ENCODE results near the gene VAV2. TPM values are rescaled to one million over a fixed set of nuclear protein-coding genes. Genes with fewer than 3 reads are reported as not detected.

Gene VAV2
- total RNA-seq, 1 donor from 2014 or later = 24.4 TPM

DNA sequence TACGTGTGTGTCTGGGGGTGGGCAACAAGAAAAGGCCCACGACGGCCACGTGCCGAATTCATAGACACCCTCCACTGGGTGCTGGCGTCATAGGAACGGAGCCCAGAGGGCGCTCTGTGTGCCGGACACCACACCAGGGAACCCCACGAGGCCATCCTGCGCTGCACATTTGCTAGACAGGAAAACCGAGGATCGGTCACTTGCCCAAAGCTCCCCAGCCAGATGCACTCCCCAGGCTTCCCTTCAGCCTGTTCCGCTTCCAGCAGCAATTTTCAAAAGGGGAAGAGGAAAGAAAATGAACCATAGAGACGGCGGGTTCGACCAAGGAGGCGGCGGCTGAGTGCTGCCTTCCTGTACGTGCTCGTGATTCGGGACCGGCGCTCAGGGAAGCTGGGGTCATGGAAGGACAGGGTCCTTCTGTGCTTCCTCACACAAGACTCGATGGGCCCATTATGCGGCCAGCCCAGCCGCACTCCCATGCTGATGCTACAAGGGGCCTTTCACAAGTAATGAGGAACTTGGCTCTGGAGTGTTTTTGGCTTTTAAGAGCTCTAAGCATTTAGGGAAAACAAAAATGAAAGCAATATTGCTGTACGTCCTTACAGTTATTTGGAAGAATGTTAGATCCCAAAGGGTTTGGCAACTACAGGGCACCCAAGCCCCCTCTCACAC, 129.4 kb downstream of the VAV2 start:
- H3K4me3 Mint-ChIP-seq (ENCODE audit: unreplicated experiment) = no peak overlapping the region
- H3K36me3 Mint-ChIP-seq (ENCODE audit: unreplicated experiment) = peaks cover 10% of the 10 kb centered on the region
- no peak overlapping the region for H3K27ac Mint-ChIP-seq (ENCODE audit: unreplicated experiment)
- no peaks in the 10 kb centered on the region for H3K27me3 Mint-ChIP-seq (ENCODE audit: unreplicated experiment)
- peaks cover 26% of the 10 kb centered on the region for H3K4me1 Mint-ChIP-seq (ENCODE audit: unreplicated experiment)
- no peak for DNase-seq (ENCODE audit: extremely low spot score, unreplicated experiment)
- H3K9me3 Mint-ChIP-seq (ENCODE audit: unreplicated experiment) = peaks cover 6% of the 10 kb centered on the region
- TF ChIP-seq, protein P1, sequence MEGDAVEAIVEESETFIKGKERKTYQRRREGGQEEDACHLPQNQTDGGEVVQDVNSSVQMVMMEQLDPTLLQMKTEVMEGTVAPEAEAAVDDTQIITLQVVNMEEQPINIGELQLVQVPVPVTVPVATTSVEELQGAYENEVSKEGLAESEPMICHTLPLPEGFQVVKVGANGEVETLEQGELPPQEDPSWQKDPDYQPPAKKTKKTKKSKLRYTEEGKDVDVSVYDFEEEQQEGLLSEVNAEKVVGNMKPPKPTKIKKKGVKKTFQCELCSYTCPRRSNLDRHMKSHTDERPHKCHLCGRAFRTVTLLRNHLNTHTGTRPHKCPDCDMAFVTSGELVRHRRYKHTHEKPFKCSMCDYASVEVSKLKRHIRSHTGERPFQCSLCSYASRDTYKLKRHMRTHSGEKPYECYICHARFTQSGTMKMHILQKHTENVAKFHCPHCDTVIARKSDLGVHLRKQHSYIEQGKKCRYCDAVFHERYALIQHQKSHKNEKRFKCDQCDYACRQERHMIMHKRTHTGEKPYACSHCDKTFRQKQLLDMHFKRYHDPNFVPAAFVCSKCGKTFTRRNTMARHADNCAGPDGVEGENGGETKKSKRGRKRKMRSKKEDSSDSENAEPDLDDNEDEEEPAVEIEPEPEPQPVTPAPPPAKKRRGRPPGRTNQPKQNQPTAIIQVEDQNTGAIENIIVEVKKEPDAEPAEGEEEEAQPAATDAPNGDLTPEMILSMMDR (IDR thresholded peaks at IDR 0.05) = no peak

DNA sequence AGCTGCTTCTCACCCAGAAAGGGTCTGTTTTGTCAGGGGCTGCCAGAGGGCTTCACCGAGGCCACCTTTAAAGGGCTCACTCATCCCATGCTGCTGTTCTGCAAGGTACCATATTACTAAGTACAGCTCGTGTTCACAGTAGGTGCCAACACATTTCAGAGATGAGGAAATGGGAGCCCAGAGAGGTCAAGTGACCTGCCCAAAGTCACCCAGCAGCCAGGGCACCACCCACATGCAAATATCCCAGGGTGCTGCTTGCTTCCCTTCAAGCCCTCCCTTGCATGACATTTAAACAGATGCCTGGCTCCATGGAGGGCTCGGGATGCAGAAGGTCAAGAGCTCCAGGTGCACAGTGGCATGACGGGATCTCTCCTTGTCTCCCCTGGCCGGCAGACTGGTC, 130.4 kb downstream of the VAV2 start:
- TF ChIP-seq, protein P1 (IDR thresholded peaks at IDR 0.05) = no peak
- DNase-seq (ENCODE audit: extremely low spot score, unreplicated experiment) = no peak
- Mint-ChIP-seq H3K9me3 (ENCODE audit: unreplicated experiment) (peaks cover 6% of the 10 kb centered on the region), H3K4me3 (ENCODE audit: unreplicated experiment) (no peak overlapping the region), H3K36me3 (ENCODE audit: unreplicated experiment) (peaks cover 10% of the 10 kb centered on the region), H3K27ac (ENCODE audit: unreplicated experiment) (no peak overlapping the region), H3K27me3 (ENCODE audit: unreplicated experiment) (no peaks in the 10 kb centered on the region), H3K4me1 (ENCODE audit: unreplicated experiment) (peaks cover 31% of the 10 kb centered on the region)

DNA sequence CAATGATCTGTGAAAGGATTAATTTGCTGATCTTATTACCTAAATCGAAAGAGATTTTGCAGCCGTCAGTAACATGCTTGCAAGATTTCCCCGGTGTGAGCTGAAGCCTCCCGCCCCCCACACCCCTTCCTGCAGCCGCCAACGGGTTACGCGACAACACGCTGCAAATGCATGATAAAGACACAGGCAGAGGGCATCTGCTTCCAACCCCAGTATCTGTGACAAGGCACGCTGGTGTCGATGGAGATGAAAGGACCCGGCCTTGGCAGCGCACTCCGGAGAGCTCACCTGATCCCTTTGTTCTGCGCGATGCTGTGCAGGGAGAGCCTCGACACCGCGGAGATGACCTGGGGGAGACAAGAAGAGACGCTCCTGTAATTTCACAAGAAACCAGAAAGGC, 131.0 kb downstream of the VAV2 start:
- H3K9me3 Mint-ChIP-seq (ENCODE audit: unreplicated experiment) = peaks cover 6% of the 10 kb centered on the region
- no peak overlapping the region for H3K4me3 Mint-ChIP-seq (ENCODE audit: unreplicated experiment)
- TF ChIP-seq, protein P1 (IDR thresholded peaks at IDR 0.05) = no peak
- H3K4me1 Mint-ChIP-seq (ENCODE audit: unreplicated experiment) = peaks cover 30% of the 10 kb centered on the region
- no peak for DNase-seq (ENCODE audit: extremely low spot score, unreplicated experiment)
- no peak overlapping the region for H3K27ac Mint-ChIP-seq (ENCODE audit: unreplicated experiment)
- H3K36me3 Mint-ChIP-seq (ENCODE audit: unreplicated experiment) = peaks cover 10% of the 10 kb centered on the region
- H3K27me3 Mint-ChIP-seq (ENCODE audit: unreplicated experiment) = no peaks in the 10 kb centered on the region

DNA sequence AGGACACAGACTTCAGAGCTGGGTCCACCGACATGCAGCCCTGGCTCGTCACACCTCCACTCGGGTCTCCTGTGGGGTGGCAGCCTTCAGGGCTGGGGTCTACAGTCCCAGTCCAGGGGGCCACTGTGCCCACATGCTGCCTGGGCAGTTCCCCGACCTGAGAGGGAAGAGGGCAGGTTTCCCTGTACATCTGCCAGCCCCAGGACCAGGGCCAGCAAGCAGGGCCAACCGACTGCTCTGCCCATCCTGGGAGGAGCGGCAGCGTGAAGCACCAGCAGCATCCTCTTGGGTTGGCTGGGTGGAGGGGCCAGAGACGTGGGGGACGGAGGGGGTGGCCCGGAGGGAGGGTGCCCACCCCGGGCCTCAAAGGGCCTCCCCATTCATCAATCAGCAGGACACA, 133.4 kb downstream of the VAV2 start:
- no peak overlapping the region for H3K4me3 Mint-ChIP-seq (ENCODE audit: unreplicated experiment)
- DNase-seq (ENCODE audit: extremely low spot score, unreplicated experiment) = no peak
- no peaks in the 10 kb centered on the region for H3K9me3 Mint-ChIP-seq (ENCODE audit: unreplicated experiment)
- H3K36me3 Mint-ChIP-seq (ENCODE audit: unreplicated experiment) = peaks cover 5% of the 10 kb centered on the region
- no peak overlapping the region for H3K27ac Mint-ChIP-seq (ENCODE audit: unreplicated experiment)
- peaks cover 22% of the 10 kb centered on the region for H3K4me1 Mint-ChIP-seq (ENCODE audit: unreplicated experiment)
- TF ChIP-seq, protein P1 (IDR thresholded peaks at IDR 0.05) = no peak
- no peaks in the 10 kb centered on the region for H3K27me3 Mint-ChIP-seq (ENCODE audit: unreplicated experiment)

DNA sequence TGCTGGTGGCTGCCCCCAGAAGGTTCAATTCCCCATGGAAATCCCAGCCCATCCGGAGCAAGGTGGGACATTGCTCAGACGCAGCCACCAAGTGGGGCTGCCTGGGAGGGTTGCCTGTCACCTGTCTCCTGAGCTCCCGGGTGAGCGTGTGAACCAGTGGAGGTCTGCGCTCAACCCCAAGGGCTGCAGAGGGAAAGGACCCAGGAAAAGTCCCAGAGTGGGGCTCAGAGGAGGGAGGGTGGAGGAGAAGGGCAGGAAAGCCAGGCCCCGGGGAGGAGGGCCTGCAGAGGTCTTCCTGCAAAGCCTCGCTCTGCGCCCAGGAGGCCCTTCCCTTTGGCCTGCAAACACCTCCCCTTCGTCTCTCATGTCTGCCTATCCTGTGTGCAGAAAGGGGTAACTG, 134.5 kb downstream of the VAV2 start:
- no peak overlapping the region for H3K27ac Mint-ChIP-seq (ENCODE audit: unreplicated experiment)
- no peaks in the 10 kb centered on the region for H3K9me3 Mint-ChIP-seq (ENCODE audit: unreplicated experiment)
- DNase-seq (ENCODE audit: extremely low spot score, unreplicated experiment) = no peak
- H3K27me3 Mint-ChIP-seq (ENCODE audit: unreplicated experiment) = no peaks in the 10 kb centered on the region
- H3K36me3 Mint-ChIP-seq (ENCODE audit: unreplicated experiment) = peaks cover 5% of the 10 kb centered on the region
- TF ChIP-seq, protein P1 (IDR thresholded peaks at IDR 0.05) = no peak
- peaks cover 13% of the 10 kb centered on the region for H3K4me1 Mint-ChIP-seq (ENCODE audit: unreplicated experiment)
- no peak overlapping the region for H3K4me3 Mint-ChIP-seq (ENCODE audit: unreplicated experiment)
